ENCODE data around the gene NANOS3.
"Not testable (repeated sequence)": the region's sequence is repeated elsewhere in the genome, so short reads cannot be mapped to it uniquely, and the experiment has no call there.

The NANOS3 gene

GRCh38 chr19:13887018-13887436 lies 10.1 kb downstream of the NANOS3 start:
- no peak for DNase-seq

DNA sequence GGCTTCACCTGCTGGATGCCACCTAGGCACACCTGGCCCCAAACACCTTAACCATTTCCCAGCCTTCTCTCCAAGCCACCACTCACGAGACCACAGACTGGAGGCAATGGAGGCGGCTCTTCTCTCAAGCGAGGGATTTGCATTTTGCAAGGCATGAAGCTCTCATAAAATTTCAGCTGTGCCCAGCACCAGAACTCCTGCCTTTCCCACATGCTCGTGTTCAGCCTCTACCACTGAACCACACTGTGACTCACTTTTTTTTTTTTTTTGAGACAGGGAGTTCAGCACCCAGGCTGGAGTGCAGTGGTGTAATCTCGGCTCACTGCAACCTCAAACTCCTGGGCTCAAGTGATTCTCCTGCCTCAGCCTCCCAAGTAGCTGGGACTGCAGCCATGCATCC lies 10.6 kb downstream of the NANOS3 start:
- no peak for DNase-seq

- DNase-seq, result no peak
These were observed 11.3 kb downstream of the NANOS3 start for GRCh38 chr19:13888281-13888680.

GRCh38 chr19:13890136-13890535 lies 13.2 kb downstream of the NANOS3 start:
- no peak for DNase-seq

GRCh38 chr19:13892870-13893269 lies 15.9 kb downstream of the NANOS3 start:
- DNase-seq, result no peak

DNA sequence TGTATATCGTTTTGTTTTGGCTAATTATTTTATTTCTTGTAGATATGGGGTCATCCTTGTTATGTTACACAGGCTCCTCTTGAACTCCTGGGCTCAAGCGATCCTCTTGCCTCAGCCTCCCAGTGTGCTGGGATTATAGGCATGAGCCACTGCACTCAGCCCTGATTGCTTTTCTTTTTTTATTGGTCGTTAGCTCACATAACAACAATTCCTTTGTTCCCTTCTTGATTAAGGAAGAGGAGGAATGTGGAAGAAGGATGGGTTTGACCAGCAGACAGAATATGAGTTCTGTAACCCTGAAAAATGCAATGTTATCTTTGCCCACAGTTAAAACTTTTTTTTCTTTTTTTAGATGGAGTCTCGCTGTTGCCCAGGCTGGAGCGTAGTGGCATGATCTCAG lies 17.6 kb downstream of the NANOS3 start:
- DNase-seq, result no peak

DNA sequence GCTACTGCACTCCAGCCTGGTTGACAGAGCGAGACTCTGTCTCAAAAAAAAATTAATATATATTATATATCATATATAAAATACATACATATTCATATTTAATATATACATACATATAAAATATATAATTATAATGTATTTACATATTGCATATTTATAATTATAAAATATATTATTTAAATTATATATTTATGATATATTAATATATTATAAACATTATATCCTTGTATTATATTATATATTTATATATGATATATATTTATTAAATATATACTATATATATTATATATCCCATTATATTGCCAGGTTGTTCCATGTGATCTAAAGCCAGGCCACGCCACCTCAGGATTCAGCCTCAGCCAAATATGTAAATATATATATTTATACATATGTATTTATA lies 19.3 kb downstream of the NANOS3 start:
- no peak for DNase-seq

GRCh38 chr19:13899393-13899792 lies 22.5 kb downstream of the NANOS3 start:
- DNase-seq, result no peak

GRCh38 chr19:13899912-13900584 lies 23.1 kb downstream of the NANOS3 start:
- DNase-seq, result no peak

DNA sequence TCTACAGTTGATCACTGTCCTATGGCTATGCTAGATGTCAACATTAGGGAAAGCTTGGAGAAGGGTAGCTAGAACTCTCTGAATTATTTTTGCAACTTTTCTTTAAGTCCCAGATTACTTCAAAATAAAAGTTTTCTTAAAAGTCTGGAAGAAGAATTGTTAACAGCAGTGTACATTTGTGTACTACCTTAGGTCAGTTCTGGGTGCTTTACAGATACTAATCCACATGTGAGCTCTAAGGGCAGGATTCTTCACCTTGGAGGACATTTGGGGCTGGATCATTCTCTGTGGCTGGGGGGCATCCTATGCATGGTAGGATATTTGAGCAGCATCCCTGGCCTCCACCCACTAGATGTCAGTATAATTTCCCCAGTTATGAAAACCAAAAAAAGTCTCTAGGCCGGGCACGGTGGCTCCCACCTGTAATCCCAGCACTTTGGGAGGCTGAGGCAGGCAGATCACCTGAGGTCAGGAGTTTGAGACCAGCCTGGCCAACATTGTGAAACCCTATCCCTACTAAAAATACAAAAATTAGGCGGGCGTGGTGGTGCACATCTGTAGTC lies 26.1 kb downstream of the NANOS3 start:
- DNase-seq, result no peak

GRCh38 chr19:13905634-13906520 lies 28.9 kb downstream of the NANOS3 start, which contains the start of the genes BRME1 and CC2D1A:
TSS of gene BRME1 (minus strand) at chr19:13906117. CDS start at chr19:13904892, 1,225 bp downstream.
TSS of gene CC2D1A (plus strand) at chr19:13906201. CDS start at chr19:13906442, 241 bp downstream.
- peak; percentile 67 for DNase-seq

DNA sequence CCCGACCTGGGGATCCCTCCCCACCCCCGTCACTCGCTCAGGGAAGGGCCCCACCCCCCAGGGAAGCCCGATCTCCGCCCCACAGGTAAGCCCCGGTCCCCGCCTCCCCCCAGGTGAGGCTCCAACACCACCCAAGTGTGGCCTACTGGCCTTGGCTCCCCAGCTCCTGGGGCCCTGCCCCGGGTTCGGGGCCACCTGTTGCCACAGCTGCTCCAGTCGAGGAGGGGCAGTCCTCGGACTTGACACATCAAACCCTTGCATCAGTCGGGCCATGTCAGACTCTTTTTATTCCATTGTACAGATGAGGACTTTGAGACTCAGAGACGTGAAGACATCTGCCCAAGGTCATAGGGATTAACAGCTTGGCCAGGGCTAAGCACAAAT lies 29.6 kb downstream of the NANOS3 start:
- no peak for DNase-seq

- DNase-seq, result no peak
These were observed 30.0 kb downstream of the NANOS3 start for GRCh38 chr19:13906910-13907309.

DNA sequence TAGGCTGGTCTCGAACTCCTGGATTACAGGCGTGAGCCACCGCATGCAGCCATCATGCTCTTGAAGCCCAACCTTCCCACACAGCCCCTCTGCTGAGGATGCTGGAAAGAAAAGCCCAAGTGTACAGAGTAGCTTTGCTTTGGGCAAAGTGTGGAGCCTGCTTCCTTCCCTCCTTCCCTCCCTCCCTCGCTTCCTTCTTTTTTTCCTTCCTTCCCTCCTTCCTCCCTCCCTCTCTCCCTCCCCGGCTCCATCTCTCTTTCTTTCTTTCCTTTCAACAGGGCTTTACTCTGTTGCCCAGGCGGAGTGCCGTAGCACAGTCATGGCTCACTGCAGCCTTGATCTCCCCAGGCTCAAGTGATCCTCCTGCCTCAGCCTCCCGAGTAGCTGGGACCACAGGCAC lies 31.7 kb downstream of the NANOS3 start:
- no peak for DNase-seq

DNA sequence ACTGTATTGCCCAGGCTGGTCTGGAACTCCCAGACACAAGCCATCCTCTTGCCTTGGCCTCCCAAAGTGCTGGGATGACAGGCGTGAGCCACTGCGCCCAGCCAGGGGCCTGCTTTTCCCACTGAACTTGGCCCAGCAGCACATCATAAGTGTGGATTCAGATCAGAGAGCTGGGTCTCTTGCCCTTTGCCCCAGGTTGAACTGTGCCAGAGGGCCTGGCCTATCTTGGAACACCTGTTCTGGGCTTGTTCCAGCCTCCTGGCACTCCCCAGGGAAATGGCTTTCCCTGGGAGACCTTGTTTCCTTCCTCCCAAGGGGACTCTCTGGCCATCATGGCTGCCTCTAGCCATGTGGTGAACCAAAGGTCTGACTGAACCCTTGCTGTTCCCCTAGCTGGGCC lies 32.5 kb downstream of the NANOS3 start:
- no peak for DNase-seq

GRCh38 chr19:13913352-13913751 lies 36.4 kb downstream of the NANOS3 start:
- DNase-seq, result no peak

DNA sequence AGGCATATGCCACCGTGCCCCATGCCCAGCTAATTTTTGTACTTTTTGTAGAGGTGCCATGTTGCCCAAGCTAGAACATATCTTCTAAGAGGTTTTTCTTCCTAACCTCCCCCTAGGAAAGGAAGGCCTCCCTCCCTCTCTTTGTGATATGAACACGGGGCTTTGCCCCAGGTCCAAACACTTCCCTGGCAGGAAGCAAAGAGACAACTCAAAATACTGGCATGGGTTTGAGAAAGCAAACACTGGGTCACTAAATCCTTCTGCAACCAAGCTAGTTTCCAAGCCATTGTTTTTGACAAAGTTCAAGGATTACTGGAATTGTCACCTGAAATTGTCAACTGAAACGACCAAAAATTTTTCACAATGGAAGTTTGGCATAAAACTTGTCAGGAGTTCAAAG lies 37.8 kb downstream of the NANOS3 start:
- DNase-seq, result no peak

- no peak for DNase-seq
These were observed 41.0 kb downstream of the NANOS3 start for GRCh38 chr19:13917888-13918406.

DNA sequence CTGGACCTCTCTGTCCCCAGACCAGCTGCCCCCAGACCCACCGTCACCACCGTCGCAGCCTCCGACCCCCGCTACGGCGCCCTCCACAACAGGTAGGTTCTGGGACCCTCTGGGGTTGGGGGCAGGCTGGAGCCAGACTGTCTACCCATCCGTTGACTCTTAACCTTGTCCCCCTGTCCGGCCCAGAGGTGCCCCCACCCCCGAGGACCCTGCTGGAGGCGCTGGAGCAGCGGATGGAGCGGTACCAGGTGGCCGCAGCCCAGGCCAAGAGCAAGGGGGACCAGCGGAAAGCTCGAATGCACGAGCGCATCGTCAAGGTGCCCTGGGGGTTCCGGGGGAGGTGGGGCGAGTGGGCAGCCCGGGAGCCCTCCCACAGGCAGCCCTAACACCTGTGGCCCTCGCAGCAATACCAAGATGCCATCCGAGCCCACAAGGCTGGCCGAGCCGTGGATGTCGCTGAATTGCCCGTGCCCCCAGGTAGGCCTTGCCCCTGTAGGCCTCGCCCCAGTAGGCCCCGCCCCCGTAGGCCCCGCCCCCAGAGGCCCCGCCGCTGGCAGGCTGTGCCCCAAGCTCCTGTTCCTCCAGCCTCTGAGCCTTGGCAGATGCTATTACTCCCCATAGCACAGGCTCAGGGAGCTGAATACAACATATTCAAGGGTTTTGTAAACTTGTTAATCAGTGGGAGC lies 41.9 kb downstream of the NANOS3 start:
- DNase-seq, result no peak

GRCh38 chr19:13920524-13920923 lies 43.6 kb downstream of the NANOS3 start:
- no peak for DNase-seq

DNA sequence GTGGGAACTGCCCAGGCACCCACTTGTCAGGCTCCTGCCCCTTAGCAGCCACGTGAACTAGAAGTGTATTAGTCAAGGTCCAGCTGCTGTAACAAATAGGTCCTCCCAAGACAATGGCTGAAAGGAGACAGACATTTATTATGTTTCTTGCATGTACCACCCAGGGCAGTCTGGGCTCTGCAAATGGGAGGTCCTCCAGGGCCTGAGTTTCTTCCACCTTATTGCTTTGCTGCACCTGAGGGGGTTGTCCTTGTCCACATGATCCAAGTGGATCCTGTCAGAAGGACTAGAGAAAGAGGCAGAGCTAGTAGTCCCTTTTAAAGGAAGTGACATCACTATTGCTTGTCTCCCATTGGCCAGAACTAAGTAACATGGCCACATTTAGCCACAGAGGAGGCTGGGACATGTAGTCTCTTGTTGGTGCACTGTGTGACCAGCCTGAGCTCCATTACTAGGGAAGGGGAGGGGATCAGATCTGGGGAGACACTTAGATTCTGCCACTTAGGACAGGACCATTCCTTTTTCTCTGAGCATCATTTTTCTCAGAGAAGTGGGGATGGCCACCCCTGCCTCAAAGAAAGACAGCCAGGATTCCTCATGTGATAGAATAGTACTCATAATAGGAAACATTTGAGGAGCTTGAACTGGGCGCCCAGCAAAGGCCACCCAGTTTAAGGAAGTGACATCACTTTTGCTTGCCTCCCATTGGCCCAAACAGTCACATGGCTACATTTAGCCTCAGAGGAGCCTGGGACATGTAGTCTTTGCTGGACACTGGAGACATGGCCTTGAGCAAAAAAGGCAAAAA lies 44.2 kb downstream of the NANOS3 start:
- peak; percentile 54 for DNase-seq

- not testable (repeated sequence) for DNase-seq
These were observed 45.2 kb downstream of the NANOS3 start for GRCh38 chr19:13922118-13922517.
